Neural crest cell (in vitro differentiated cells): ENCODE results near the gene PRKCE. TPM values are rescaled to one million over a fixed set of nuclear protein-coding genes. Genes with fewer than 3 reads are reported as not detected.

Source experiments
- DNase-seq: peaks from one replicate; pipeline ENCODE4 v3.0.0; 2021; ENCODE audit warnings: low read depth, mixed read lengths, low spot score
- H3K27ac Mint-ChIP-seq: one replicate; pipeline ENCODE4 v1.8.0; 2021; ENCODE audit warnings: mild to moderate bottlenecking, mixed read lengths; ENCODE audit not compliant: unreplicated experiment
- H3K27me3 Mint-ChIP-seq: 2 replicates; pipeline ENCODE4 v1.8.0; 2021; ENCODE audit warnings: low read depth, mild to moderate bottlenecking, mixed read lengths
- H3K36me3 Mint-ChIP-seq: 2 replicates; pipeline ENCODE4 v1.8.0; 2021; ENCODE audit warnings: low read depth, mild to moderate bottlenecking, mixed read lengths
- H3K4me1 Mint-ChIP-seq: 2 replicates; pipeline ENCODE4 v1.8.0; 2021; ENCODE audit warnings: mixed read lengths
- H3K4me3 Mint-ChIP-seq: one replicate; pipeline ENCODE4 v1.8.0; 2021; ENCODE audit warnings: mild to moderate bottlenecking, mixed read lengths
- H3K9me3 Mint-ChIP-seq: 2 replicates; pipeline ENCODE4 v1.8.0; 2021; ENCODE audit warnings: mixed read lengths
- total RNA-seq: library from RNA; stranded (reverse); gene quantifications from 2 replicates; pipeline ENCODE4 v1.2.1, GENCODE V29; 2021
- TF ChIP-seq, protein P1 (sequence below): fragments of 200-600 bp; sonication (generic); conservative IDR thresholded peaks from 2 replicates; pipeline ENCODE4 v1.5.0; 2021; ENCODE audit warnings: antibody characterized with exemption, mild to moderate bottlenecking

The PRKCE gene
- total RNA-seq, 1 donor from 2014 or later = 15.6 TPM

DNA sequence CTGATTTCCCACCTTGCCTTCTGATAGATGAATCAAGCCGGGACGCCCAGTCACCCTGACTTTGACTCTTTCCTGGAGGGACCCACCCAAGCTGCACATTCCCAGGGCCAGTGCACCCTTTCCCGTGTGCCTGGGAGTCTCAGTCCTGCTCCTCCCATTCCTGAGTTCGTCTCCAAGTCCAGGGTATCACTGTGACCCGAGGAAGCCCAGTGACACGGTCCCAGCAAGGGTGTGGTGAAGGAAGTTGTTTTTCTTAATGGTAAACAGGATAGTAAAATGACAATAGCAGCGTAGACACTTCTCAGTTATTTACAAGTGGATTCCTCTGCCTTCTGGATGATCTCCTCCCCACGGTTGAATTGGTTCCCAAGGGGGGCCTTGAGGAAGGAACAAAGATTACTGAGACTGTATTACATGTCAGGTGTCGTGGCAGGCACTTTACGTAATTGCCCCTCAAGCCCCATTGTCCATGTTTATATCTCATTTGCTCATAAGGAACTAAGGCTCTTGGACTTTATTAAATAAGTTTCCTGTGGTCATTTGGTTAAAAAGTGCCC lies 123.3 kb downstream of the PRKCE start:
- H3K27me3 Mint-ChIP-seq = no peaks in the 10 kb centered on the region
- peaks cover 3% of the 10 kb centered on the region for H3K9me3 Mint-ChIP-seq
- no peak overlapping the region for H3K4me3 Mint-ChIP-seq
- H3K4me1 Mint-ChIP-seq = peaks cover 38% of the 10 kb centered on the region
- TF ChIP-seq, protein P1, sequence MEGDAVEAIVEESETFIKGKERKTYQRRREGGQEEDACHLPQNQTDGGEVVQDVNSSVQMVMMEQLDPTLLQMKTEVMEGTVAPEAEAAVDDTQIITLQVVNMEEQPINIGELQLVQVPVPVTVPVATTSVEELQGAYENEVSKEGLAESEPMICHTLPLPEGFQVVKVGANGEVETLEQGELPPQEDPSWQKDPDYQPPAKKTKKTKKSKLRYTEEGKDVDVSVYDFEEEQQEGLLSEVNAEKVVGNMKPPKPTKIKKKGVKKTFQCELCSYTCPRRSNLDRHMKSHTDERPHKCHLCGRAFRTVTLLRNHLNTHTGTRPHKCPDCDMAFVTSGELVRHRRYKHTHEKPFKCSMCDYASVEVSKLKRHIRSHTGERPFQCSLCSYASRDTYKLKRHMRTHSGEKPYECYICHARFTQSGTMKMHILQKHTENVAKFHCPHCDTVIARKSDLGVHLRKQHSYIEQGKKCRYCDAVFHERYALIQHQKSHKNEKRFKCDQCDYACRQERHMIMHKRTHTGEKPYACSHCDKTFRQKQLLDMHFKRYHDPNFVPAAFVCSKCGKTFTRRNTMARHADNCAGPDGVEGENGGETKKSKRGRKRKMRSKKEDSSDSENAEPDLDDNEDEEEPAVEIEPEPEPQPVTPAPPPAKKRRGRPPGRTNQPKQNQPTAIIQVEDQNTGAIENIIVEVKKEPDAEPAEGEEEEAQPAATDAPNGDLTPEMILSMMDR = no peak
- no peak for DNase-seq
- H3K36me3 Mint-ChIP-seq = peaks cover 2% of the 10 kb centered on the region
- no peak overlapping the region for H3K27ac Mint-ChIP-seq

DNA sequence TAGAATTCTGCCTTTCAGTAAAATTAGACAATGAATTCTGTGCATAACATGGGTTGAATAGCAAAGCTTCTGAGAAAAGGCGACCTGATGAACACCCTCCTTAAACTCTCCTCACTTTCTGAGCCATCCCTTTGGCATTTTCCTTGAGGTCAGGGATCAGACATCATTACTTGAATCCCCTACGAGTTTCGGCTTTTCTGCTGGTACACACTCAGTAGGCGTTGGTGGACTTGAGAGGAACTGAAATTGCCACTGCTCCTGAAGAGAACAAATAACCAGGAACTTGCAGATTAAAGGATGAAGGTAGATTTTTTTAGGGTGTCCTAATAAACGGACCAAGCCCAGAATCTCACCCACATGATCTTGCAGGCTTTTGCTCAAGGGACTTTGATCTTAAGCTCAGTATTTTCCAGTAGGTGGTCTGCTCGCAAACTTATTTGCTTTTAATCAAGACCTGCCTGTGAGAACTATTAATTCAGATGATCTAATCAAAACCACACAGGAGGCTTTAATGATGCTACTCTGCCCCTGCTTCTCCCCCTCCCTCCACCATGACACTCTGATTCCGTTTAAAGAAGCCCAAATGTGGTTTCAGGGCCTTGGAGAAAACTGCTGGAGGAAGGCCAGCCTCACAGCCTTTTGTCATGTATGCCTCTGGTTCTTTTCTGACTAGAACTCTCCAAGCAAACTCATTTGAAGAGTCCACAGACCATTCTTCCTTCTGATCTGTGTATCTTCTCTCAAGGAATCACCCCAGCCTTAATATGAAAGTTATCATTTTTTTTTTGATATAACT lies 124.9 kb downstream of the PRKCE start:
- Mint-ChIP-seq H3K4me1 (peaks cover 22% of the 10 kb centered on the region), H3K27ac (no peak overlapping the region)
- TF ChIP-seq, protein P1 = no peak

DNA sequence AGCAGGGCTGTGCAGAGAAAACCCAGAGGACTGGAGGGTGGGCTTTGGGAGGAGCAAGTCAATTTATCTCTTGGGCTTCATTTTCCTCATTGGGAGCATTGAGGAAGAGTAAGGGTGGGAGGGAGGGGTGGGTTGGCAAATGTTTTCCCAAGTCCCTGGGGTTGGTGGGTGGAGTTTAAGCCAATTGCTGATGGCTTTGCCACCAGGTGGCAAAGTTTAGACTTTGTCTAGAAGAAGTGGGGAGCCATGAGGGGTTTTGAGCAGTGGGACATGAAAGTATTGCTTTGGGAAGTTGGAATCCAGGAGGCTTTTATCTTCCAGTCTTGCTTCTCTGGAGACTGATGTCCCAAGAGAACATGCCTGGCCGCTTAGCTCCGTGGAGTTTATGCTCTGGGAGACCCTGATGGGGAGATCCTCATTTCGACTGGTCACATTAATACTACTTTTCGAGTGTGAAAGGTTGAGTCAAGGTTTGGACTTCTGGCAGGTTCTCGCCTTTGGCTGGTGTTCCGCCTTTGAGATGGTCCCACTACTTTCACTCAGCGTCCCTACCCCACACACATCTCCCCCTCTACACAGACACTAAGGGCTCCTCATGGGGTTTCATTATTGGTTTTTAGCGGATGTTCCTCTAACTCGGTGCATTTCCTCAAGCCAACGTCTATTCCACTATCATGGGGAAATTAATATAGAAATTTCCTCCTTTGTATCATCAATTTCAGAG lies 126.7 kb downstream of the PRKCE start:
- peaks cover 3% of the 10 kb centered on the region for H3K9me3 Mint-ChIP-seq
- no peaks in the 10 kb centered on the region for H3K27me3 Mint-ChIP-seq
- H3K36me3 Mint-ChIP-seq = peaks cover 2% of the 10 kb centered on the region
- no peak overlapping the region for H3K27ac Mint-ChIP-seq
- no peak overlapping the region for H3K4me3 Mint-ChIP-seq
- peaks cover 28% of the 10 kb centered on the region for H3K4me1 Mint-ChIP-seq
- TF ChIP-seq, protein P1 = no peak
- DNase-seq = no peak

More for the DNA sequence above, 124.9 kb downstream of the PRKCE start:
- no peak for DNase-seq
- H3K36me3 Mint-ChIP-seq = peaks cover 2% of the 10 kb centered on the region
- no peaks in the 10 kb centered on the region for H3K27me3 Mint-ChIP-seq
- peaks cover 3% of the 10 kb centered on the region for H3K9me3 Mint-ChIP-seq
- H3K4me3 Mint-ChIP-seq = no peak overlapping the region

DNA sequence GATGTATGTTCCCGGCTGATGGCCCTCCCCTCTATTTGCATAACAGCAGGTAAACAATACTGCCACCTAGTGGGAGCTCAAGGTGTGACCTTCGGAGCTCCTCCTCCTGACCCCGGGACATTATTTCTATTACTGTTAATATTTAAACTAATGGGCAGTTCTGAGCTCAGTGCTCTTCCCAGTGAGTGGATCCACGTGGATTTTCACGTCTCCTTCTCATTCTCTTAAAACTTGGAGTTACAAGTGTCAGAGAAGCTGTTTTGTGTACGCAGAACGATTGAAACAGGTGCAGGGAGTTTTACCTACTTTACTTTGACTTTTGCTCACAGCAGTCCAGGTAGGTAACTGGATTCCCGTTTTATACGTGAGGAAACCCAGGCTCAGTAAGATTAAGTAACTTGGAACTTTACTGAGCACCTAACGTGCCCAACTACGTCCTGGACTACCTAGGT lies 127.3 kb downstream of the PRKCE start:
- TF ChIP-seq, protein P1 = peak; percentile 72
- peak; percentile 33 for DNase-seq
- H3K36me3 Mint-ChIP-seq = peaks cover 2% of the 10 kb centered on the region
- H3K27ac Mint-ChIP-seq = no peak overlapping the region
- H3K4me3 Mint-ChIP-seq = no peak overlapping the region
- peaks cover 3% of the 10 kb centered on the region for H3K9me3 Mint-ChIP-seq
- no peaks in the 10 kb centered on the region for H3K27me3 Mint-ChIP-seq
- peaks cover 34% of the 10 kb centered on the region for H3K4me1 Mint-ChIP-seq

DNA sequence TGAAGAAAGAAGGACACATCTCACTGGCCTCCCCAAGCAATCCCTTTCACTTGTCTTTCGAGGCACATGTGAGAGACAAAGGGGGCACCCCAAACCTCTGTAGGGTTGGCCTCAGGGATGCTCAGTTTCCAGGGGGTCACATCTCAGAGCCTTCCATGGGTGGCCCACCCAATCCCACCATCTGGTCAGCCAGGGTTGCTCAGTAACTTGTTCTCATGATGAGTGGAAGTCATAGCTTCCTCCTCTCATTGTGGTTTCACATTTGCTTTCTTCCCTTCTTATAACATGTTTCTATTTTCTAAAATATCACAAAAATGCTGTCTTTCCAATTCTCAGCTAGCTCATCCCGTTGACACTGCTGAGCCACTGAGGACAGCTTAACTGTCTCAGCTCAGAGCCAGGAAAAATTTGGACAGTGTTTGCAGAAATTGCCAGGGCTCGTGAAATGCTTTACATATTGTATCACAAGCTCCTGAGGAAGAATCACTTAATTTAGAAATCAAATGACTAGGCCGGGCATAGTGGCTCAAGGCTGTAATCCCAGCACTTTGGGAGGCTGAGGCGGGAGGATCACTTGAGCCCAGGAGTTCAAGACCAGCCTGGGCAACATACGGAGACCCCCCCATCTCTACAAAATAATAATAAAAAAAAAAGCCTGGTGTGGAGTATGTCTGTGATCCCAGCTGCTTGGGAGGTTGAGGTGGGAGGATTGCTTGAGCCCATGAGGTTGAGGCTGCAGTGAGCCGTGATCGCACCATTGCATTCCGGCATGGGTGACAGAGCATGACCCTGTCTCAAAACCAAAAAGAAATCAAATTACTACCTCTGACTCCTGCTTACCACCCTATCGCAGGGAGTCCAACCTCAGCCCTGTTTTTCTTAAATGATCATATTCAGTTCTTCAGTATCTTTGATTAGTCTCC lies 129.3 kb downstream of the PRKCE start:
- no peak for DNase-seq
- Mint-ChIP-seq H3K36me3 (peaks cover 2% of the 10 kb centered on the region), H3K9me3 (peaks cover 6% of the 10 kb centered on the region), H3K27ac (no peak overlapping the region), H3K4me1 (peaks cover 31% of the 10 kb centered on the region), H3K27me3 (no peaks in the 10 kb centered on the region), H3K4me3 (no peak overlapping the region)
- TF ChIP-seq, protein P1 = no peak
